Right atrium auricular region (tissue), 2 donors: ENCODE data around the gene NQO2. TPM values are rescaled to one million over a fixed set of nuclear protein-coding genes. Genes with fewer than 3 reads are reported as not detected.
"Not testable (repeated sequence)": the region's sequence is repeated elsewhere in the genome, so short reads cannot be mapped to it uniquely, and the experiment has no call there.

Experiments
- DNase-seq: peaks from one replicate; pipeline ENCODE4 v3.0.0-alpha.2; 2019; ENCODE audit warnings: low spot score
- H3K27ac ChIP-seq, 2 donors: fragments of 200-600 bp; sonication (generic); 1 replicate in 1 of 2; 2 replicates in 1 of 2; pipeline ENCODE4 v1.5.1; 2016 to 2019
- H3K27me3 ChIP-seq, 2 donors: fragments of 200-600 bp; sonication (generic); one replicate each; pipeline versions ENCODE4 v1.5.1 to v1.6.0; 2017 to 2019
- H3K36me3 ChIP-seq: fragments of 200-600 bp; sonication (generic); one replicate; pipeline ENCODE4 v1.5.1; 2016
- H3K4me1 ChIP-seq, 2 donors: fragments of 200-600 bp; sonication (generic); one replicate each; pipeline versions ENCODE4 v1.5.1 to v1.6.0; 2017 to 2019
- H3K4me3 ChIP-seq, 2 donors: fragments of 200-600 bp; sonication (generic); 1 replicate in 1 of 2; 2 replicates in 1 of 2; pipeline ENCODE4 v1.5.1; 2017 to 2019; ENCODE audit warnings: mild to moderate bottlenecking in 1 of 2, moderate library complexity in 1 of 2
- H3K9me3 ChIP-seq, 2 donors: fragments of 200-600 bp; sonication (generic); one replicate each; pipeline ENCODE4 v1.5.1; 2019
- total RNA-seq, 2 donors: library from RNA; depleted of rRNA; stranded (reverse); fragments of >200 nt; gene quantifications; one replicate each; pipeline ENCODE4 v1.1.0, GENCODE V29; 2016
- TF ChIP-seq, protein P1 (sequence below), 2 donors: fragments of 200-600 bp; sonication (generic); IDR thresholded peaks; one replicate each; pipeline ENCODE4 v1.5.1; 2019; ENCODE audit warnings: antibody characterized with exemption in 2 of 2

Gene NQO2
- total RNA-seq, 2 donors from 2014 or later = 37.6 to 68.1 TPM

DNA sequence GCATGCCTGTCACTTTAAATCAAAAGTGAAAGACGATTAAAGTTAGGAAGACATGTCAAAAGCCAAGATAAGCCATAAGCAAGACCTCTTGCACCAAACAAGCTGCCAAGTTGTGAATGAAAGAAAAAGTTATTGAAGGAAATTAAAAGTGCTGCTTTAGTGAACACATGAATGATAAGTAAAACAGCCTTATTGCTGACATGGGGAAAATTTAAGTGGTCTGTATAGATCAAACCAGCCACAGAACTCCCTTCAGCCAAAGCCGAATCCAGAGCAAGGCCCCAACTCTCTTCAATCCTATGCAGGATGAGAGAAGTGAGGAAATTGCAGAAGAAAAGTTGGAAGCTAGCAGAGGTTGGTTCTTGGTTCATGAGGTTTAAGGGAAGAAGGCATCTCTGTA lies 59.3 kb downstream of the NQO2 start:
- H3K4me3 ChIP-seq = no peak overlapping the region
- TF ChIP-seq, protein P1, sequence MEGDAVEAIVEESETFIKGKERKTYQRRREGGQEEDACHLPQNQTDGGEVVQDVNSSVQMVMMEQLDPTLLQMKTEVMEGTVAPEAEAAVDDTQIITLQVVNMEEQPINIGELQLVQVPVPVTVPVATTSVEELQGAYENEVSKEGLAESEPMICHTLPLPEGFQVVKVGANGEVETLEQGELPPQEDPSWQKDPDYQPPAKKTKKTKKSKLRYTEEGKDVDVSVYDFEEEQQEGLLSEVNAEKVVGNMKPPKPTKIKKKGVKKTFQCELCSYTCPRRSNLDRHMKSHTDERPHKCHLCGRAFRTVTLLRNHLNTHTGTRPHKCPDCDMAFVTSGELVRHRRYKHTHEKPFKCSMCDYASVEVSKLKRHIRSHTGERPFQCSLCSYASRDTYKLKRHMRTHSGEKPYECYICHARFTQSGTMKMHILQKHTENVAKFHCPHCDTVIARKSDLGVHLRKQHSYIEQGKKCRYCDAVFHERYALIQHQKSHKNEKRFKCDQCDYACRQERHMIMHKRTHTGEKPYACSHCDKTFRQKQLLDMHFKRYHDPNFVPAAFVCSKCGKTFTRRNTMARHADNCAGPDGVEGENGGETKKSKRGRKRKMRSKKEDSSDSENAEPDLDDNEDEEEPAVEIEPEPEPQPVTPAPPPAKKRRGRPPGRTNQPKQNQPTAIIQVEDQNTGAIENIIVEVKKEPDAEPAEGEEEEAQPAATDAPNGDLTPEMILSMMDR (IDR thresholded peaks at IDR 0.05) = no peak
- no peak overlapping the region for H3K27ac ChIP-seq

DNA sequence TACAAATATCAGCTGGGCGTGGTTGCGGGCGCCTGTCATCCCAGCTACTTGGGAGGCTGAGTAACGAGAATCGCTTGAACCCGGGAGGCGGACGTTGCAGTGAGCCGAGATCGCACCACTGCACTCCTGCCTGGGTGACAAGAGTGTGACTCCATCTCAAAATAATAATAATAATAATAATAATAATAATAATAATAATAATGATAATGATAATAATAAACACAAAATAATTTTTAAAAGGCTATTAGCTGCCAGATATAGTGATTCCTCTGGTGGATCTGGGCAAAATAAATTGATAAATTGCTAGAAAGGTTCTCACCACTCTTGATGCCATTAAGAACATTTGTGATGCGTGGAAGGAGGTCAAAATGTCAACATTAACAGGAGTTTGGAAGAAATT lies 60.4 kb downstream of the NQO2 start:
- H3K27ac ChIP-seq, H3K36me3 ChIP-seq, H3K4me3 ChIP-seq, DNase-seq, H3K9me3 ChIP-seq, H3K27me3 ChIP-seq: not testable (repeated sequence)
- H3K4me1 ChIP-seq = peaks cover 0 to 16% of the 10 kb centered on the region in 2 donors

More for the DNA sequence above, 59.3 kb downstream of the NQO2 start:
- Histone ChIP-seq H3K4me1 (peaks cover 0 to 9% of the 10 kb centered on the region in 2 donors), H3K36me3 (no peaks in the 10 kb centered on the region), H3K27me3 (no peaks in the 10 kb centered on the region), H3K9me3 (no peaks in the 10 kb centered on the region)
- DNase-seq = no peak

DNA sequence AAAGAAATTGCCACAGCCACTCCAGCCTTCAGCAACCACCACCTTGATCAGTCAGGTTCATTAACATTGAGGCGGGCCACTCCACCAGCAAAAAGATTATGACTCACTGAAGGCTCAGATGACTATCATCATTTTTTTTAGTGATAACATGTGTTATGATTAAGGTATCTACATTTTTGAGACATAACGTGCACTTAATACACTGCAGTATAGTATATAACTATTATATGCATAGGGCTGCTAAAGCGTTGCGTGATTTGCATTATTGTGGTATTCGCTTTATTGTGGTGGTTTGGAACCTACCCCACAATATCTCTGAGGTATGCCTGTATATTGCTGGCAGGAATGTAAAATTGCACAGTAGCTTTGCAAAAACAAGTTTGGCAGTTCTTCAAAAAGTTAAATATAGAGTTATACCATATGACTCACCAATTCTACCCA lies 61.8 kb downstream of the NQO2 start:
- Histone ChIP-seq H3K27ac (no peak overlapping the region), H3K36me3 (no peaks in the 10 kb centered on the region), H3K27me3 (no peaks in the 10 kb centered on the region), H3K4me3 (no peak overlapping the region), H3K9me3 (no peaks in the 10 kb centered on the region), H3K4me1 (peaks cover 0 to 14% of the 10 kb centered on the region in 2 donors)
- TF ChIP-seq, protein P1 (IDR thresholded peaks at IDR 0.05) = no peak
- DNase-seq = no peak

DNA sequence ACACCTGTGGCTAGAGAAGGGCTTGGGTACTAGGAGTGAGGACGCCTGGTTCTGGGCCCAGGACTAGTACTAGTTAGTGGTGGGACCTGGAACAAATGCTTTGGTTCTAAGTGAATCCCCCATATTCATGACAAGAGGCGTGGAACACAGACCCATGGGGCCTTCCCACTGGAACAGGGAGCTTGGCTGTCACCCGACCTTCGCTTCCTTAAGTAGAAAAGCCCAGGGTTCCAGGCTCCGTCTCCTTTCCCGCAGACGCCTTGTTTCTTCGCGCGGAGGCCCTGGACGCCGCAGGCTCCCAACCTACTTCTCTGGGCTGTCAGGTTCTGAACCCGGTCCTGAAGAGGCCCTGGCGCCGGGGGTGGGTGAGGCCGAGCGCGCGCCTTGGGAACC lies 63.6 kb downstream of the NQO2 start:
- H3K4me1 ChIP-seq = peaks cover 0 to 22% of the 10 kb centered on the region in 2 donors
- H3K9me3 ChIP-seq, H3K36me3 ChIP-seq, H3K27me3 ChIP-seq, DNase-seq: not testable (repeated sequence)
- peak overlapping the region; percentile 71 to 79 for H3K4me3 ChIP-seq
- H3K27ac ChIP-seq = peak overlapping the region; percentile 89 to 94

DNA sequence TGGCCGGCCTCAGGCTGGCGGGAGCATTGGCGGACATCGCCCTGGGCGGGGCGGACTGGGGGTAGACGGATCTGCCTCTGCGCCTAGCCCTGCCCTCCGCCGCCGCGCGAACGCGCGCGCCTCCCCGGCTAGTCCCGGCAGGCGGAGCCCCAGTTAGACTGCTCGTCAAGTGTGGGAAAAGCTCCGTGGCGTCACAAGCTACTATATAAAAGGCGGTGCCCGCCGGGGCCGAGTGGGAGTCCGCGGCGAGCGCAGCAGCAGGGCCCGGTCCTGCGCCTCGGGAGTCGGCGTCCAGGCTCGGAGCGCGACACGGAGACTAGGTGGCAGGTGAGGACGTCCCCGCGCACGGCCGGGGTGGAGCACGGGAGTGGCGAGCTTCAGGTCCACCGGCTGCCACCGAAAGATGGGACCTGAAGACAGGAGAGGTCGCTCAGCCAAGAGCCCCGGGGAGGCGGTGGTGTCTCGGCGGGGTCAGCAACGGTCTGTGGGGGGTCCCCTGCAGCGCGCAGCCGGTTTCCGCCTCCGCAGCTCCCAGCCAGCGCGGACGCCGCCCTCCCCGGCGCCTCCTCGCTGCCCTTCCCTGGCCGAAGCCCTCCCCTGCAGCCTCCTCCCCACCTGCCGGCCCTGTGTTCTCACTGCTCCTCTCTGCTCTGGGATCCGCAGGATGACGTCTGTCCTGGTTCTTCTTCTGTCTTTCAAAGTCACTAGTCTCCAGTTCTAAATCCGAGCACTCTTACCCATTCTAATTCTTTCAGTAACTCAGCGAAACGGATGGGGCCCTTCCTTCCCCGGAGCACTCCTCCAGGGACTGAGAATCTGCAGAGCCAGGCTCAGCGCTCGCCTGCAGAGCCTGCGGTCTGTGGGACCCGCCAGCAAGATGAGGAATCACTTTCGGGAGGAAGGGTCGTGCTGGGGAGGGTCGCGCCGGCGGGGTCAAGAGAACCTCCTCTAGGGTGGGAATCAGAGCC lies 64.3 kb downstream of the NQO2 start:
- no peaks in the 10 kb centered on the region for H3K27me3 ChIP-seq
- H3K27ac ChIP-seq = peak overlapping the region; percentile 89 to 94
- no peaks in the 10 kb centered on the region for H3K9me3 ChIP-seq
- peaks cover 0 to 22% of the 10 kb centered on the region in 2 donors for H3K4me1 ChIP-seq
- DNase-seq = peak; percentile 98
- no peaks in the 10 kb centered on the region for H3K36me3 ChIP-seq
- TF ChIP-seq, protein P1 (IDR thresholded peaks at IDR 0.05) = no peak
- H3K4me3 ChIP-seq = peak overlapping the region; percentile 71 to 79

DNA sequence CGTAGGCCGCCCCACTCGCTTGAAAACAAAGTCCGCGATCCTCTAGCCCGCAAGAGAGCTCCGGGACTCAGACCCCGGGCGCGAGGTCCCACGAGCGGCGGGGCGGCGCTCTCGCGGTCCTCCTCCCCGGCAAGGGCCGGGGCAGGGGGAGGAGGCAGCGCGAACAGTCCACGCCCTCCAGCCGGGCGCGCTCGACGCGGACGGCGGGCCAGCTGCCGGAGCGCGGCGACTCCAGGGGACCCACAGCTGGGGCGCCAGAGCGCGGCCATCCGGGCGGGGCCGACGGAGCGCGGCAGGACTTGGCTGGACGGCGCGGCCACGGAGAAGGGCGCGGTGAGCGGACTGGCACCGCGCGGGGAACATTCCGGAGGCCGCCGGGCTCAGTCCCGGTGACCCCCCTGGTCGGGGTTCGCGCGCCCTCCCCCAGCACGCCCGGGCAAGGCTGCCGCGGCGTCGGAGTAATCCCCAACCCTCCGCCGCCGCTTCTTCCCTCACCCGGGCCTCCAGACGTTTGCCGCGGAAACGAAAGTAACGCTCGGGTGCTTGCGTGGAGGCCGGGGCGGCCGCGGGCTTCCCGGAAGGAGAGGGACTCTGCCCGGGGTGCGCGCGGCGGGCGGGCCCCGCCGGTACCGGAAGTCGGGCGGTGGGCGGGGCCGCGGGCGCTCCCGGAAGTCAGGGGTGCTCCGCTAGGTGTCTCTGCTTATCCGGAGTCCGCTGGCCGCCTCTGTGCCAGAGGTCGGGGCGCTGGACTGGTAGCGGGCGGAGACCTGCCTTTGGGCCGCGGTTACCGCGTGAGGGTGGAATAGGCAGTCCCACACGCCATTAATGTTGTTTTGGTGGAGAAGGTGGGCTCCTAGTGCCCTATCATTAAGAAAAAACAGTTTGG lies 68.9 kb downstream of the NQO2 start, which contains the start of gene RIPK1:
RIPK1 (plus strand) TSS at position 166 of the 886 bp plus-strand sequence. CDS start 8,330 bp downstream, outside the sequence.
- TF ChIP-seq, protein P1 (IDR thresholded peaks at IDR 0.05) = peak in 1 of 2 donors; percentile 67
- Histone ChIP-seq H3K9me3 (no peaks in the 10 kb centered on the region), H3K4me1 (peaks cover 0 to 42% of the 10 kb centered on the region in 2 donors), H3K36me3 (no peaks in the 10 kb centered on the region), H3K27me3 (no peaks in the 10 kb centered on the region), H3K27ac (peak within 1 kb of the TSS; percentile 98 to 99), H3K4me3 (peak within 1 kb of the TSS; percentile 85 to 94)
- DNase-seq = peak; percentile 92

Other genes starting within 250 kb of the NQO2 start
- 1 to 10 TPM; 1.0 to 3.6 TPM for gene MYLK4, start 249.0 kb upstream of the NQO2 start, total RNA-seq
- gene WRNIP1, start 234.5 kb upstream of the NQO2 start, total RNA-seq = 10 to 100 TPM; 51.9 to 53.5 TPM
- gene SERPINB1, start 158.0 kb upstream of the NQO2 start, total RNA-seq = 10 to 100 TPM; 26.6 to 27.3 TPM
- 10 to 100 TPM; 11.2 to 17.5 TPM for gene SERPINB9, start 96.6 kb upstream of the NQO2 start, total RNA-seq
- 100 to 1,000 TPM; 181 to 184 TPM for gene SERPINB6, start 28.3 kb upstream of the NQO2 start, total RNA-seq
- 10 to 100 TPM in 1 of 2 donors, 1 to 10 TPM in 1; 9.5 to 11.3 TPM for gene RIPK1, start 68.6 kb downstream of the NQO2 start, total RNA-seq
- 10 to 100 TPM in 1 of 2 donors, 1 to 10 TPM in 1; 5.4 to 10.6 TPM for gene BPHL, start 118.8 kb downstream of the NQO2 start, total RNA-seq
- gene TUBB2A, start 157.7 kb downstream of the NQO2 start, total RNA-seq = 10 to 100 TPM; 33.8 to 42.2 TPM
- gene TUBB2B, start 227.8 kb downstream of the NQO2 start, total RNA-seq = 1 to 10 TPM; 2.2 to 2.4 TPM